HepG2 (cell line): ENCODE measurements around the gene FKBP1B. TPM values are rescaled to one million over a fixed set of nuclear protein-coding genes. Genes with fewer than 3 reads are reported as not detected.

ENCODE experiments used
- AGO2 ChIP-seq: fragments of 200-400 bp; formaldehyde crosslinking; optimal IDR thresholded peaks from 2 replicates; pipeline ENCODE3; 2017; ENCODE audit warnings: mild to moderate bottlenecking, low read depth, low read length, moderate library complexity
- ATF7-NPFF ChIP-seq: sonication (generic); formaldehyde crosslinking; IDR thresholded peaks from 2 replicates; pipeline ENCODE4 v1.8.1; 2023; ENCODE audit warnings: mild to moderate bottlenecking, low read depth, missing genetic modification reagents, moderate library complexity
- ELF3 ChIP-seq: IDR thresholded peaks from 2 replicates; pipeline ENCODE4 v1.6.1; 2016; ENCODE audit warnings: missing genetic modification reagents, missing compliant biosample characterization
- FOXA3 ChIP-seq: IDR thresholded peaks from 2 replicates; pipeline ENCODE4 v1.6.1; 2016; ENCODE audit warnings: missing genetic modification reagents, missing compliant biosample characterization
- GZF1 ChIP-seq: sonication (generic); formaldehyde crosslinking; IDR thresholded peaks from 2 replicates; pipeline ENCODE4 v1.5.1; 2020; ENCODE audit warnings: mild to moderate bottlenecking, missing genetic modification reagents
- KDM6A ChIP-seq: IDR thresholded peaks from 2 replicates; pipeline ENCODE4 v1.6.1; 2016; ENCODE audit warnings: low read depth
- PAX8 ChIP-seq: sonication (generic); formaldehyde crosslinking; IDR thresholded peaks from 2 replicates; pipeline ENCODE4 v1.8.0; 2022; ENCODE audit warnings: mild to moderate bottlenecking, missing genetic modification reagents, borderline replicate concordance
- RARA ChIP-seq: IDR thresholded peaks from 2 replicates; pipeline ENCODE4 v1.6.1; 2016; ENCODE audit warnings: missing genetic modification reagents, missing compliant biosample characterization
- RBM39 ChIP-seq: fragments of 200-400 bp; formaldehyde crosslinking; IDR thresholded peaks from one replicate; pipeline ENCODE4 v1.6.1; 2018; ENCODE audit warnings: antibody characterized with exemption, mild to moderate bottlenecking, low read depth, low read length; ENCODE audit not compliant: poor library complexity, severe bottlenecking
- RCOR2 ChIP-seq: IDR thresholded peaks from 2 replicates; pipeline ENCODE4 v1.6.1; 2016; ENCODE audit warnings: missing biosample characterization, missing genetic modification reagents
- SCMH1 ChIP-seq: sonication (generic); formaldehyde crosslinking; IDR thresholded peaks from 2 replicates; pipeline ENCODE4 v1.9.0; 2021; ENCODE audit warnings: missing genetic modification reagents, mild to moderate bottlenecking, borderline replicate concordance
- SNRNP70 ChIP-seq: fragments of 200-400 bp; formaldehyde crosslinking; IDR thresholded peaks from 2 replicates; pipeline ENCODE4 v1.6.1; 2017; ENCODE audit warnings: mild to moderate bottlenecking, low read depth, low read length, moderate library complexity
- TBL1XR1 ChIP-seq: fragments of 150-350 bp; IDR thresholded peaks from 2 replicates; pipeline ENCODE4 v1.6.1; 2014; ENCODE audit warnings: borderline replicate concordance, low read length; ENCODE audit not compliant: partially characterized antibody
- TFAP4 ChIP-seq: sonication (generic); IDR thresholded peaks from 2 replicates; pipeline ENCODE4 v1.6.1; 2016; ENCODE audit warnings: low read depth, borderline replicate concordance
- YEATS2 ChIP-seq: sonication (generic); formaldehyde crosslinking; IDR thresholded peaks from 2 replicates; pipeline ENCODE4 v1.4.0; 2020; ENCODE audit warnings: missing genetic modification reagents, borderline replicate concordance
- ZNF382 ChIP-seq: sonication (generic); formaldehyde crosslinking; IDR thresholded peaks from 2 replicates; pipeline ENCODE4 v1.5.0; 2020; ENCODE audit warnings: missing genetic modification reagents, mild to moderate bottlenecking, borderline replicate concordance
- ZNF577 ChIP-seq: sonication (generic); formaldehyde crosslinking; IDR thresholded peaks from 2 replicates; pipeline ENCODE4 v1.4.0; 2020; ENCODE audit warnings: mild to moderate bottlenecking, low read depth, missing genetic modification reagents, borderline replicate concordance
- ZNF605 ChIP-seq: sonication (generic); formaldehyde crosslinking; IDR thresholded peaks from 2 replicates; pipeline ENCODE4 v1.8.0; 2022; ENCODE audit warnings: mild to moderate bottlenecking, missing genetic modification reagents
- ZNF770 ChIP-seq: sonication (generic); formaldehyde crosslinking; IDR thresholded peaks from 2 replicates; pipeline ENCODE4 v1.5.0; 2020; ENCODE audit warnings: mild to moderate bottlenecking, missing genetic modification reagents
- ZNF777 ChIP-seq: sonication (generic); formaldehyde crosslinking; IDR thresholded peaks from 2 replicates; pipeline ENCODE4 v1.4.0; 2020; ENCODE audit warnings: missing genetic modification reagents
- ZNF816 ChIP-seq: sonication (generic); formaldehyde crosslinking; IDR thresholded peaks from 2 replicates; pipeline ENCODE4 v1.8.0; 2022; ENCODE audit warnings: missing genetic modification reagents, mild to moderate bottlenecking, borderline replicate concordance
- ZSCAN29 ChIP-seq: sonication (generic); formaldehyde crosslinking; conservative IDR thresholded peaks from 2 replicates; pipeline ENCODE4 v1.4.0; 2020; ENCODE audit warnings: mild to moderate bottlenecking, missing genetic modification reagents
- polyA plus RNA-seq, 8 experiments: library from polyadenylated mRNA; depleted of rRNA in 3 of 8; stranded (reverse) in 7 of 8; unstranded in 1 of 8; fragments of >200 nt; fragmentation: Illumina TruSeq in 4 of 8; extraction: Trizol in 4 of 8; gene quantifications; 2 replicates each; pipeline versions ENCODE4 v1.2.1 to v1.2.3, GENCODE V29; 2011 to 2016; ENCODE audit warnings: low read depth in 4 of 8, missing spikeins in 1 of 8, mixed read lengths in 1 of 8; ENCODE audit not compliant: insufficient read depth in 1 of 8
- total RNA-seq, 5 experiments: library from RNA; depleted of rRNA; stranded (reverse); fragments of >200 nt; fragmentation: Illumina TruSeq; extraction: Trizol; gene quantifications; 2 replicates each; pipeline ENCODE4 v1.2.3, GENCODE V29; 2016; ENCODE audit warnings: low read depth in 1 of 5
- TF ChIP-seq, protein P1 (sequence below): sonication (generic); formaldehyde crosslinking; IDR thresholded peaks from 2 replicates; pipeline ENCODE4 v1.4.0; 2020; ENCODE audit warnings: missing genetic modification reagents

Gene FKBP1B
- total and polyA plus RNA-seq, 2 of the 13 experiments (the other 11 are each of a cell fraction or from before 2014, with no cell fraction given): 35.2 to 96.3 TPM

DNA sequence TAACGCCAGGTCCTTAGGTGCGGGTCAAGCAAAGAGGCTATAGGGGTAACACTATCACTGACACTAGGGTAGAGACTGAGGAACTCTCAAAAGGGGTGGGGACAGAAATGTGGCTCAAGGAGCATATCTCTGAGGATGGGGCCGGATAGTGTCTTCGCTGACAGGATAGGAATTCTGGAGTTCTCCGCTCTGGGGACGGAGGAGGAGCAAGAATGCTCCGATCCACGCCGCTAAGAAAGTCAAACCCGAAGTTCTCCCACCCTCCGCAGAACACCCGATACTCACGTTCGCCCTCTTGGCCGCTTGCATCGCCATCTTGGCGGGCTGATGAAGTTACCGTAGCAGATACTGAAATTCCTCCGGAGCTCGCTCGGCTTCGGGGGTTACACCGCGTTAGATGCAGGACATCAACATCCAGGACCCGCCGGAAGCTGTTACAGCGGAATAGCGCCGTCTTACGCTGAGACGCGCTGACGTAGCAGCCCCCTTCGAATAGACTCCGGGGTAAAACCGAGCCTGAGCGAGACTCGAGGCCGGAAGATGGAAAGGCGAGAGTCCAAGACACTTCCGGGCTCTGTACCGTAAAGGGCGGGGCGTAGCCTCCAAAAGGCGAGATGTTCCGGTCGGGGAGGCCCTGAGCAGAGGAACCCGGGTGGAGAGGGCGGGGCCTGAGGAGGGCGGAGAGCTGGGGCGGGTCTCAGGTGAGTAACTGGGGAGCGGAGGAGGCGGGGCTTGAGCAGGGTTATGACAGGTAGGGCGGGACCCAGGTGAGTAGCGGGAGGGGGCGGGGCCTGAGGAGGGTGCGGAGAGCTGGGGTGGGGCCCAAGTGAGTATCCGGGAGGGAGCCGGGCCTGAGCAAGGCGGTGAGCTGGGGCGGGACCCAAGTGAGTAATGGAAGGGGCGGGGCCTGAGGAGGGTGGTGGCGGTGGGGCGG lies 26.6 kb downstream of the FKBP1B start, which contains the start of gene SF3B6 (continued):
- TF ChIP-seq TBL1XR1 (peak; percentile 70), SCMH1 (CRISPR knock-in tag) (no peak), ZNF382 (CRISPR knock-in tag) (no peak), FOXA3 (CRISPR knock-in tag) (peak; percentile 89), GZF1 (CRISPR knock-in tag) (no peak), TFAP4 (peak; percentile 65; the same call in 1 of the 2 replicates), AGO2 (peak; percentile 97), ZSCAN29 (CRISPR knock-in tag) (peak; percentile 96), RCOR2 (CRISPR knock-in tag) (peak; percentile 86), KDM6A (CRISPR knock-in tag) (peak; percentile 49; the same call in 1 of the 2 replicates), SNRNP70 (no peak), YEATS2 (CRISPR knock-in tag) (peak; percentile 100), ZNF577 (no peak), ZNF605 (CRISPR knock-in tag) (peak; percentile 97), ZNF816 (0 out of 2 replicates have a peak, but pooled peaks have one; percentile 58), ZNF777 (peak; percentile 42; the same call in 1 of the 2 replicates), RBM39 (peak; percentile 98), ATF7-NPFF (CRISPR knock-in tag) (peak; percentile 92), ELF3 (CRISPR knock-in tag) (peak; percentile 97), PAX8 (0 out of 2 replicates have a peak, but pooled peaks have one; percentile 83), RARA (CRISPR knock-in tag) (no peak), ZNF770 (CRISPR knock-in tag) (peak; percentile 98)
- TF ChIP-seq, protein P1, sequence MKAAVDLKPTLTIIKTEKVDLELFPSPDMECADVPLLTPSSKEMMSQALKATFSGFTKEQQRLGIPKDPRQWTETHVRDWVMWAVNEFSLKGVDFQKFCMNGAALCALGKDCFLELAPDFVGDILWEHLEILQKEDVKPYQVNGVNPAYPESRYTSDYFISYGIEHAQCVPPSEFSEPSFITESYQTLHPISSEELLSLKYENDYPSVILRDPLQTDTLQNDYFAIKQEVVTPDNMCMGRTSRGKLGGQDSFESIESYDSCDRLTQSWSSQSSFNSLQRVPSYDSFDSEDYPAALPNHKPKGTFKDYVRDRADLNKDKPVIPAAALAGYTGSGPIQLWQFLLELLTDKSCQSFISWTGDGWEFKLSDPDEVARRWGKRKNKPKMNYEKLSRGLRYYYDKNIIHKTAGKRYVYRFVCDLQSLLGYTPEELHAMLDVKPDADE (CRISPR knock-in tag): no peak
